ENCODE measurements around the gene RFX4. TPM values are rescaled to one million over a fixed set of nuclear protein-coding genes. Genes with fewer than 3 reads are reported as not detected.

The RFX4 gene
- total and polyA plus RNA-seq, 2 of the 8 experiments (the other 6 are each of a cell fraction or from before 2014, with no cell fraction given): 0.06 TPM; not detected in 1

DNA sequence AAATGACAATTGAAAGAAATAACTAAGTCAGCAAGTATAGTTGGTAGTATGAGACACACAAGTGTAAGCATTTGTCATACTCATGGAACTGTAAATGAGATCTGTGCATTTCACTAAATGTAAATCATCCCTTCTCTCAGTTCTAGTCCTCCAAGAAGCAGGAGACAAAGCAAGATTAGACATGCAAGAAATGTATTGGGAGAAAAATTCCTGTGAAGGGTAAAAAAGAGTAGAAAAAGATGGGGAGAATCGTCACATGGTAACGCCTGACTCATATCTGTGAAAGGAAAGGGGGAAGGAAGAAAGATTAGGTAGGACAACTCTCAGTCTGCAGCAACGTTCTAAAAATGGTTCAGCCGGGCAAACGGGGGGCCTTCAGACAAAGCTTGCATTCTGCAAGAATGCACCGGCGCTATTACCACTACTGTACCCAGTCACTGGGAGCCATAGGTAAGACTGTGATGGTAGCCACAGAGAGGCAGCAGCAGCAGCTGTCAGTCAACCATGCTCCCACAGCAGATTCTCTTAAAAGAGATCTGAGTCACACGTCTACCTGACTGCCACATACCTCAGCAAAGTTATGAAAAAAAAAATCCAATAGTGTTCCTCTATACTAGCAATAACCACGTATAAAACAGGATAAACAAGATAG lies 18.0 kb upstream of the RFX4 start (continued):
- TF ChIP-seq SAP30 (IDR thresholded peaks at IDR 0.05; ENCODE audit: insufficient read depth, insufficient replicate concordance, low read length) (no peak), RBBP5 (IDR thresholded peaks at IDR 0.05; ENCODE audit: borderline replicate concordance, low read depth, low read length) (no peak)
